ENCODE data around the gene BIK.

GRCh38 chr22:43174941-43175531, 64.5 kb downstream of the BIK start:
- TF ChIP-seq BHLHE40 (IDR thresholded peaks at IDR 0.05; ENCODE audit: borderline replicate concordance) (no peak), ELF4 (IDR thresholded peaks at IDR 0.05) (no peak), SP1 (IDR thresholded peaks at IDR 0.05) (no peak)
